Left colon (tissue), 2 donors: ENCODE results near the gene PGC. TPM values are rescaled to one million over a fixed set of nuclear protein-coding genes. Genes with fewer than 3 reads are reported as not detected.

Experiments used
- ATAC-seq: fragments of 200-7000 bp; cut with Tn5 transposase; one replicate; pipeline ENCODE4 v1.9.1; 2020; ENCODE audit warnings: mild to moderate bottlenecking, moderate library complexity
- DNase-seq, 2 donors: peaks; one replicate each; pipeline ENCODE4 v3.0.0-alpha.2; 2020
- intact Hi-C, 2 donors: fragments of 100-400 bp; cut with DNase I in 1 of 2; cut with micrococcal nuclease in 1 of 2; formaldehyde crosslinking; loops; one replicate each; pipeline versions ENCODE4 v1.11.2 to v1.14.0; 2022; cut with DNase I, micrococcal nuclease
- total RNA-seq, 2 donors: library from RNA; stranded (reverse); fragmentation: NEBNext Ultra II Directional; extraction: Animal tissue kit (Norgen Biotek cat#: 25700); gene quantifications; one replicate each; pipeline ENCODE4 v1.2.1, GENCODE V29; 2021
- donor health status: DM: no; HTN: no; CAD: no.
- donor health status: DM: yes; HTN: yes; CAD: no.

PGC gene
- total RNA-seq, 2 donors from 2014 or later = not detected

- ATAC-seq = peak; percentile 59
- DNase-seq = peak; percentile 85 to 86
- intact Hi-C loops = no loop called here
These were observed 12.4 kb downstream of the PGC start for GRCh38 chr6:41734666-41735426.

- DNase-seq = peak; percentile 83 to 84
- ATAC-seq = peak; percentile 67
- intact Hi-C loops = no loop called here
These were observed 13.2 kb downstream of the PGC start for GRCh38 chr6:41733707-41734665.

GRCh38 chr6:41733360-41733706 lies 13.9 kb downstream of the PGC start:
- DNase-seq (no peak), ATAC-seq (no peak)
- intact Hi-C loops = no loop called here

GRCh38 chr6:41732591-41733359 lies 14.4 kb downstream of the PGC start:
- ATAC-seq (no peak), DNase-seq (peak; percentile 45 to 56)
- intact Hi-C loops = no loop called here

- ATAC-seq (no peak), DNase-seq (no peak)
- intact Hi-C loops = no loop called here
These were observed 15.0 kb downstream of the PGC start for GRCh38 chr6:41732149-41732548.

GRCh38 chr6:41731561-41732086 lies 15.6 kb downstream of the PGC start:
- ATAC-seq (no peak), DNase-seq (no peak)
- intact Hi-C loops = no loop called here

GRCh38 chr6:41730531-41731436 lies 16.4 kb downstream of the PGC start:
- DNase-seq = no peak
- ATAC-seq = no peak

GRCh38 chr6:41729624-41730023 lies 17.6 kb downstream of the PGC start:
- ATAC-seq (no peak), DNase-seq (peak in 1 of 2 donors; percentile 20)
- intact Hi-C loops = no loop called here

More at GRCh38 chr6:41730531-41731436, 16.4 kb downstream of the PGC start:
- intact Hi-C loops = no loop called here

- DNase-seq = no peak
- intact Hi-C loops = no loop called here
- ATAC-seq = no peak
These were observed 18.2 kb downstream of the PGC start for GRCh38 chr6:41728954-41729353.

GRCh38 chr6:41728073-41728936 lies 18.9 kb downstream of the PGC start:
- ATAC-seq (peak; percentile 83), DNase-seq (peak; percentile 57 to 80)
- intact Hi-C loops = no loop called here

GRCh38 chr6:41727705-41728072 lies 19.5 kb downstream of the PGC start:
- intact Hi-C loops = no loop called here
- no peak for DNase-seq
- ATAC-seq = no peak

- intact Hi-C loops = no loop called here
- no peak for DNase-seq
- ATAC-seq = no peak
These were observed 20.3 kb downstream of the PGC start for GRCh38 chr6:41726876-41727275.

- intact Hi-C loops = no loop called here
- ATAC-seq (no peak), DNase-seq (no peak)
These were observed 22.4 kb downstream of the PGC start for GRCh38 chr6:41724586-41725501.

GRCh38 chr6:41724228-41724580 lies 23.0 kb downstream of the PGC start:
- DNase-seq (no peak), ATAC-seq (no peak)
- intact Hi-C loops = no loop called here

- peak; percentile 66 to 71 for DNase-seq
- ATAC-seq = no peak
- intact Hi-C loops = no loop called here
These were observed 23.5 kb downstream of the PGC start for GRCh38 chr6:41723530-41724227.
